ENCODE measurements around the gene CDKAL1.
"Not testable (repeated sequence)": the region's sequence is repeated elsewhere in the genome, so short reads cannot be mapped to it uniquely, and the experiment has no call there.

Gene CDKAL1

DNA sequence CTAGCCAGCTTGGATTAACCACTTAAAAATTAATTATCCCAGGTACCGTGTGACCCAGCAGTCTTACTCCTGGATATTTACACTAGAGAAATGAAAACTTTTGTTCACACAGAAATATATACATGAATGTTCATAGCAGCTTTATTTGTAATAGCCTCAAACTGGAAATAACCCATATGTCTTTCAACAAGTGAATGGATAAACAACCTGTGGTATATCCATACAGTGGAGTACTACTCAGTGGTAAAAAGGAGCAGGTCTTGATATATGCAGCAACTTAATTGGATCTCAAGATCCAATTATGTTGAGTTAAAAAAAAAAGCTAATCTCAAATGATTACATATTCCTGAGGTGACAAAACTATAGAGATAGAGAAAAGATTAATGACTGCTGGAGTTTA is 381.4 kb downstream of the CDKAL1 start:
- H3K9me3 ChIP-seq (ENCODE audit: control insufficient read depth, low read length), result peaks cover 11% of the 10 kb centered on the region
- no peaks in the 10 kb centered on the region for H3K36me3 ChIP-seq (ENCODE audit: control insufficient read depth, insufficient read depth, low read length)
- no peak overlapping the region for H3K27ac ChIP-seq (ENCODE audit: low read depth, low read length, severe bottlenecking)
- H3K4me1 ChIP-seq (ENCODE audit: control insufficient read depth, insufficient read depth, low read length, poor library complexity, severe bottlenecking), result no peaks in the 10 kb centered on the region
- WGBS, 2 experiments (ENCODE audit: insufficient coverage in 2 of 2), result no CpG with 5 or more reads among the region's 1 CpG
- no peak overlapping the region for H3K4me3 ChIP-seq (ENCODE audit: extremely low read depth, insufficient read depth, low read length, poor library complexity, severe bottlenecking)

DNA sequence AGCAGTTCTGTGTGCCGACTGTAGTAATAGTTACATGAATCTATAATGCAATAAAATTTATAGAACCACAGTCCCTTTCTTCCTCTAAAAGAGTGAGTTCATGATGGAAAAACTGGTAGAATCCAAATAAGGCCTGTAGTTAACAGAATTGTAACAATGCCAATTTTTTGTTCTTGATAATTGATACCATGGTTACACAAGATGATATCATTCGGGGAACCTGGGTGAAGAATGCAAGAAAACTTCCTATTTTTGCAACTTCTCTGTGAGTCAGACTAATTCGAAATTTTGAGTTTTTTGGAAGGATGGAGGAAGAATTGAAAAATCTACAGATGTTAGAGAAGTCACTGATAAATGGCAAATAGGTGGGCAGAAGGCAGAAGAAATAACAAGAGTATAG is 381.8 kb downstream of the CDKAL1 start:
- no peaks in the 10 kb centered on the region for H3K4me1 ChIP-seq (ENCODE audit: control insufficient read depth, insufficient read depth, low read length, poor library complexity, severe bottlenecking)
- H3K4me3 ChIP-seq (ENCODE audit: extremely low read depth, insufficient read depth, low read length, poor library complexity, severe bottlenecking), result no peak overlapping the region
- WGBS, 2 experiments (ENCODE audit: insufficient coverage in 2 of 2), result 84 to 100% methylated on average over 2 of the region's 3 CpGs
- H3K9me3 ChIP-seq (ENCODE audit: control insufficient read depth, low read length), result peaks cover 11% of the 10 kb centered on the region
- H3K36me3 ChIP-seq (ENCODE audit: control insufficient read depth, insufficient read depth, low read length), result no peaks in the 10 kb centered on the region
- no peak overlapping the region for H3K27ac ChIP-seq (ENCODE audit: low read depth, low read length, severe bottlenecking)

DNA sequence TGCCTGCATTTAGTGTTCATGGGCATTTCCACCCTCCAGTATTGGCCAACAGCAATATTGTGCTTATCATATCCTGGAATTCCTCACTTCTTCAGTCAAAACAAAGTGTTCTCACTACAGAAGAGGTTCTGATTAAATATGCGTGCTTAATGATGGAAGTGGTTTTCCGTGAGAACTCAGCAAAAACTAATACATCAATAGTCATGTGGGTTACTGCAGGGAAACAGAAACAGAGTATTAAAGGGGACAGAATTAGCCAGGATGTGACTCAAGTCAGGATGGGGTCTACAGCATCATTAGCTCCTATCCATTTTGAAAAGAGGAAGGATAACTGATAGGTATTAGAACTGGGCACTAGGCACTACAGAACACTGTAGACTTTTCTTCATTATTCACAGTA is 384.6 kb downstream of the CDKAL1 start:
- H3K4me1 ChIP-seq (ENCODE audit: control insufficient read depth, insufficient read depth, low read length, poor library complexity, severe bottlenecking), result no peaks in the 10 kb centered on the region
- WGBS, 2 experiments (ENCODE audit: insufficient coverage in 2 of 2), result 83% methylated on average over 1 of the region's 2 CpGs; no CpG with 5 or more reads in 1 of the 2 experiments
- no peak overlapping the region for H3K27ac ChIP-seq (ENCODE audit: low read depth, low read length, severe bottlenecking)
- peaks cover 11% of the 10 kb centered on the region for H3K9me3 ChIP-seq (ENCODE audit: control insufficient read depth, low read length)
- no peaks in the 10 kb centered on the region for H3K36me3 ChIP-seq (ENCODE audit: control insufficient read depth, insufficient read depth, low read length)
- no peak overlapping the region for H3K4me3 ChIP-seq (ENCODE audit: extremely low read depth, insufficient read depth, low read length, poor library complexity, severe bottlenecking)

DNA sequence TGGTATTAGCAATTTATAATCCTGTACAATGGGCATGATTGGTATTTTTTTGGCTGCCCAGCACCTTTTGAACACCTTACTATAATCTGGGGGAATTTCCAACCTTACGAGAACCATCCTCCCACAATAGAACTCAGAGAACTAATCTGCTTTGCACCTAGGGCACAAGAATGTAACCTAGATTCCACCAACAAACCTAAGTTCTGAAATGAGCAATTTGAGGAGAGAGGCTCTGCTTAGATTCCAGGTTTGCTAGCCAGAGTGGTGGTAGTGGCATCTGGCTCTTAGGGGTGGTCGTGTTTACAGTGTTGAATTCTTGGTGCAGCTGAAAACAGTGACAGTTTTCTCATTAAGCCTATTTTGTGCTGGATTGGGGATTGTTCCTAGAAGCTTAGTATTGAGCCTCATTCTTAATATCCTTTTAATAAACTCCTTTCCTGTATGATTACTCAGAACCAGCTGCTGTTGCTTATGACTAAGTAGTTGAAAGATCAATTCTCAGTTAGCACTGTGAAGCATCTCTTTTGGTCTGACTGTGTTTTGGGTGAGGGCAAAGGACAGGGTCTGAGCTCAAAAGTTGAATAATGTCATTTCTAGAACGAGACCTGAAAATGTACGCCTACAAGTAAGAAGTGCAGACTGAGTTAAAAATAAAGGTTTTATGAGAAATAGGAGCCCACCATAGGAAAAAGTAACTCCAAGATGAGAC is 385.6 kb downstream of the CDKAL1 start:
- Histone ChIP-seq H3K27ac (ENCODE audit: low read depth, low read length, severe bottlenecking) (no peak overlapping the region), H3K4me1 (ENCODE audit: control insufficient read depth, insufficient read depth, low read length, poor library complexity, severe bottlenecking) (no peaks in the 10 kb centered on the region), H3K4me3 (ENCODE audit: extremely low read depth, insufficient read depth, low read length, poor library complexity, severe bottlenecking) (no peak overlapping the region), H3K9me3 (ENCODE audit: control insufficient read depth, low read length) (peaks cover 11% of the 10 kb centered on the region), H3K36me3 (ENCODE audit: control insufficient read depth, insufficient read depth, low read length) (no peaks in the 10 kb centered on the region)
- WGBS, 2 experiments (ENCODE audit: insufficient coverage in 2 of 2), result 80 to 90% methylated on average over 2 to 3 of the region's 4 CpGs

DNA sequence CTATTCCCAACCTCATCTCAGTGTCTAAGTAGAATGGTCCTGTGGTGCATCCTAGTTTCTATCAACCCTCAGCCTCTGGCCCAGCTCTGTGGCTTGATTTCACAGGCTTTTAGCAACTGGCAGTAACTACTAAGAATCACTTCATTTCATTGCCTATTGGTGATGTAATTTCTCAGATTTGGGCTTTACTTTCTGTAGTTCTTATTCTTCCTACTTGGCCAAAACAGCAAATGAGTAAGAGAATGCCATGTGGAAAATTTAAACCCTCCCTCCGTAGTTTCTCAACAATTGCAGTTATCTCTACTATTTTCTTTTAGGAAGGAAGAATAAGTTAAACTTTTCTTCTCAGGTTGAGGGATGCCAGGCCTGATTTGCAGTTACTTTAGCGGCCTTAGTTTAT is 387.3 kb downstream of the CDKAL1 start:
- H3K9me3 ChIP-seq (ENCODE audit: control insufficient read depth, low read length), result no peaks in the 10 kb centered on the region

DNA sequence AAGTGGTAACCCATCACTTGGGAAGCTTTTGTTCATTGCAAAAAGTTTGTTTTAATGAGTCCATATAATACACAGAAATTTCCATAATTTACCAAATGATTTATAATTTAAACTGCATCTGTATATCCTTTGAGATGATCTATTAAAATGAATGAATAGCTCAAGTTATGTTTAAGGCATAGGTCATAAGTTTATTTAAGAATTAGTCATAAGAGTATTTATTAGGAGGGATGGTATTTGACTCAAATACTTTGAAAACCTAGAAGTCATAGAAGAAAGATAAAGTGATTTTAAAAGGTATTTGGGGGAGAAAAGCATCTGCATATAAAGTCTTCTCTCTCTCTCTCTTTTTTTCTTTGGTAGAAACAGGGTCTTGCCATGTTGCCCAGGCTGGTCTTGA is 388.5 kb downstream of the CDKAL1 start:
- H3K27ac ChIP-seq (ENCODE audit: low read depth, low read length, severe bottlenecking), result no peak overlapping the region
- H3K36me3 ChIP-seq (ENCODE audit: control insufficient read depth, insufficient read depth, low read length), result no peaks in the 10 kb centered on the region
- no peak overlapping the region for H3K4me3 ChIP-seq (ENCODE audit: extremely low read depth, insufficient read depth, low read length, poor library complexity, severe bottlenecking)
- H3K9me3 ChIP-seq (ENCODE audit: control insufficient read depth, low read length), result no peaks in the 10 kb centered on the region
- no peaks in the 10 kb centered on the region for H3K4me1 ChIP-seq (ENCODE audit: control insufficient read depth, insufficient read depth, low read length, poor library complexity, severe bottlenecking)

More for the DNA sequence above, 387.3 kb downstream of the CDKAL1 start:
- Histone ChIP-seq H3K36me3 (ENCODE audit: control insufficient read depth, insufficient read depth, low read length) (no peaks in the 10 kb centered on the region), H3K4me3 (ENCODE audit: extremely low read depth, insufficient read depth, low read length, poor library complexity, severe bottlenecking) (no peak overlapping the region), H3K4me1 (ENCODE audit: control insufficient read depth, insufficient read depth, low read length, poor library complexity, severe bottlenecking) (no peaks in the 10 kb centered on the region), H3K27ac (ENCODE audit: low read depth, low read length, severe bottlenecking) (no peak overlapping the region)
- 88 to 100% methylated on average over 1 of the region's 2 CpGs for WGBS, 2 experiments (ENCODE audit: insufficient coverage in 2 of 2)

DNA sequence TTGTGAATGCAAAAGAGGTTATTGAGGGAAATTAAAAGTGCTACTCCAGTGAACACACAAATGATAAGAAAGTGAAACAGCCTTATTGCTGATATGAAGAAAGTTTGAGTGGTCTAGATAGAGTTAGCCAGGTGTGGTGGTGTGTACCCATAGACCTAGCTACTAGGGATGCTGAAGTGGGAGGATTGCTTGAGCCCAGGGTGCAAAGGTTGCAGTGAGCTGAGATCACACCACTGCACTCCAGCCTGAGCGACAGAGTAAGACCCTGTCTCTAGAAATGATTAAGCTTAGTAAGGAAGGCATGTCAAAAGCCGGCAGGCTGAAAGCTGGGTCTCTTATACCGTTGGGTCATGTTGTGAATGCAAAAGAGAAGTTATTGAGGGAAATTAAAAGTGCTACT is 389.8 kb downstream of the CDKAL1 start:
- H3K36me3 ChIP-seq (ENCODE audit: control insufficient read depth, insufficient read depth, low read length); H3K4me1 ChIP-seq (ENCODE audit: control insufficient read depth, insufficient read depth, low read length, poor library complexity, severe bottlenecking); H3K9me3 ChIP-seq (ENCODE audit: control insufficient read depth, low read length); H3K27ac ChIP-seq (ENCODE audit: low read depth, low read length, severe bottlenecking); H3K4me3 ChIP-seq (ENCODE audit: extremely low read depth, insufficient read depth, low read length, poor library complexity, severe bottlenecking): not testable (repeated sequence)
- 85 to 100% methylated on average over 1 to 3 of the region's 3 CpGs for WGBS, 2 experiments (ENCODE audit: insufficient coverage in 2 of 2)

DNA sequence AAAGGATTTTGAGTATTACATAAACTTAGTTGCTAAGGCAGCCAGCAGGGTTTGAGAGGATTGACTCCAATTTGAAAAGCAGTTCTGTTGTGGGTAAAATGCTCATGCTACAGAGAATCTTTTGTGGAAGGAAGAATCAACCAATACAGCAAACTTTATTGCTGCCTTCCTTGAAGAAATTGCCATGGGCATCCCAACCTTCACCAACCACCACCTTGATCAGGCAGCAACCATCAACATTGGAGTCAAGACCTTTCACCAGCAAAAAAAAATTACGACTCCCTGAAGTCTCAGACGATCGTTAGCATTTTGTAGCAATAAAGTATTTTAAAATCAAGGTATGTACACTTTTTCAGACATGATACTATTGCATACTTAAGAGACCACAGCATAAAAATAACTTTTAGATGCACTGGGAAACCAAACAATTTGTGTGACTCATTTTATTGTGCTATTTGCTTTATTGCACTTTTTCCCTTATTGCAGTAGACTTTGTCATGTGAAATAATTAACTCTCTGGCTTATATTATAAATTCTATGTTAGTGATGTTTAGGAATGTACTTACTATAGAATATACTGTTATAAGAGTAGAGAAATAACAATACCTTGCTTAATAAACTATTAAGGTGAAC is 390.8 kb downstream of the CDKAL1 start:
- no CpG with 5 or more reads among the region's 3 CpGs for whole genome bisulfite sequencing, 2 experiments (ENCODE audit: insufficient coverage in 2 of 2)
- Histone ChIP-seq H3K4me3 (ENCODE audit: extremely low read depth, insufficient read depth, low read length, poor library complexity, severe bottlenecking) (no peak overlapping the region), H3K4me1 (ENCODE audit: control insufficient read depth, insufficient read depth, low read length, poor library complexity, severe bottlenecking) (no peaks in the 10 kb centered on the region), H3K9me3 (ENCODE audit: control insufficient read depth, low read length) (no peaks in the 10 kb centered on the region), H3K27ac (ENCODE audit: low read depth, low read length, severe bottlenecking) (no peak overlapping the region), H3K36me3 (ENCODE audit: control insufficient read depth, insufficient read depth, low read length) (no peaks in the 10 kb centered on the region)

DNA sequence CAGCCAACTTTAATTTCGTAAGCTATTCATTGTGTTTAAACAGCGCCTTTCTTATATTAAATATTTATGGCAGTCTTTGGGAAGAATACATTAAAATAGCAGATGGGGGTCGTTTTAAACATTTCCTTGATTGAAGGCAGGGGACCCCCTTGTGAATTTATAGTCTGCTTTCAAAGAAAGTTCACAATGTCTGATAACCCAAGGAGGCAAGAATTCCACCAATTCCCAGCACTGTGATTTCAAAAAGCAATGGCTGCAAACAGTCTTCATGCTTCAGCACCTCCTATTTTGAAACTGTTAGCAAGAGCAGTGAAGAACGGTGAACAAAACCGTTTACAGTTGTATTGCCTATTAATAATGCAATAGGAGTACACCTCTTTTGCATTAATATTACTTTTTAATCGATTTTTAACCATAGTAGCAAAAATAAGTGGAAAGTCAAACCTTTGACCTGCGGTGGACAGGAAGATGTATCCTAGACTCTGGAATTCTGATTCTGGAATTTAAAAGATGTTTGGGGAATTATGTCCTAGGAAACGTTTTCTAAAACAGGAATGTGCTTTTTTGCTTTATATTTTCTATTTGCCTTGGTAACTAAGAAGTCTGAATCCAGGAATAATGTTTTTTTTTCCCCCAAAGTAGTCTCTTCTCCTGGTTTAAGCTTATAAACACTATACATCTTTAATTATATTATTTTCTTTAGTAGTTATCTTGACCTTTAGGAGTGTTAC is 393.0 kb downstream of the CDKAL1 start:
- no peak overlapping the region for H3K27ac ChIP-seq (ENCODE audit: low read depth, low read length, severe bottlenecking)
- no peaks in the 10 kb centered on the region for H3K36me3 ChIP-seq (ENCODE audit: control insufficient read depth, insufficient read depth, low read length)
- H3K9me3 ChIP-seq (ENCODE audit: control insufficient read depth, low read length), result no peaks in the 10 kb centered on the region
- WGBS, 2 experiments (ENCODE audit: insufficient coverage in 2 of 2), result 56 to 86% methylated on average over 2 to 3 of the region's 8 CpGs
- H3K4me1 ChIP-seq (ENCODE audit: control insufficient read depth, insufficient read depth, low read length, poor library complexity, severe bottlenecking), result no peaks in the 10 kb centered on the region
- no peak overlapping the region for H3K4me3 ChIP-seq (ENCODE audit: extremely low read depth, insufficient read depth, low read length, poor library complexity, severe bottlenecking)

DNA sequence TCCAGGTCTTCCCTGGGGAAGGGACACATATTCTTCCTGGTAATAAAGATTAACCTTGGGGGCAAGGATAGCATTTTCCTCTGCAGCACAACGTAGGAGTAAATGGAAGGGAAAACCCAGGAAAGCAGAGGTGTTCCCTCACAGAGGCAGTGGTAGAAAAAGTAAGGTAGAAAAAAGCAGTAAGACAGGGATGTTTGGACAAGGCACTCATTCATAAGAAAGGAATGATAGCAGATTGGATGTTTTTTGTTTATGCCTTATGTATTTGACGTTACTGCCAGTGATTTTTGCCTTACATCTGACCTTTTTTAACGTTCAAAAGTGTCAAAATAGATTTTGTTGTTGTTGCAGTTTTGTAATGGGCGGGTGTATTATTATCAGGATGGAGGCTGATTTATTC is 395.0 kb downstream of the CDKAL1 start:
- 92 to 100% methylated on average over 2 to 3 of the region's 4 CpGs for WGBS, 2 experiments (ENCODE audit: insufficient coverage in 2 of 2)

DNA sequence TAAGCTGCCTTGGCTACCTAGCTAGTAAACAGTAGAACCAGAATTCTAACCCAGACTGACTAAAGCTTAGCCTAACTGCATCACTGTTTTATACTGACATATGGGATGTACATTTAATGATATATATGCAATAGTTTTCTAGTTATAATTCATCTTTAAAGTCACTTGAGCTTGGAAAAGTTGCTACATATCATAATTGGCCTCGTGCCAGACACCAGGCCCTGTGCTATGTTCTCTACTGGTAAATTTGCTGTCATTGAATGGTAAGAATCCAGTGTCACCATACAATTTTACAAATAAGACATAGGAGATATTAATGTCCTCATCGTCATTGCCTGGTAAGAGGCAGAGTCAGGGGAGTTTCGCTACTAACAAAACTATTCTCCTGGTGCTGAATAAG is 396.8 kb downstream of the CDKAL1 start:
- Histone ChIP-seq H3K27ac (ENCODE audit: low read depth, low read length, severe bottlenecking) (no peak overlapping the region), H3K9me3 (ENCODE audit: control insufficient read depth, low read length) (no peaks in the 10 kb centered on the region), H3K36me3 (ENCODE audit: control insufficient read depth, insufficient read depth, low read length) (no peaks in the 10 kb centered on the region), H3K4me1 (ENCODE audit: control insufficient read depth, insufficient read depth, low read length, poor library complexity, severe bottlenecking) (peaks cover 10% of the 10 kb centered on the region), H3K4me3 (ENCODE audit: extremely low read depth, insufficient read depth, low read length, poor library complexity, severe bottlenecking) (no peak overlapping the region)
- 100% methylated on average over 2 of the region's 3 CpGs; no CpG with 5 or more reads in 1 of the 2 experiments for WGBS, 2 experiments (ENCODE audit: insufficient coverage in 2 of 2)

More for the DNA sequence above, 395.0 kb downstream of the CDKAL1 start:
- Histone ChIP-seq H3K27ac (ENCODE audit: low read depth, low read length, severe bottlenecking) (no peak overlapping the region), H3K36me3 (ENCODE audit: control insufficient read depth, insufficient read depth, low read length) (no peaks in the 10 kb centered on the region), H3K4me3 (ENCODE audit: extremely low read depth, insufficient read depth, low read length, poor library complexity, severe bottlenecking) (no peak overlapping the region), H3K9me3 (ENCODE audit: control insufficient read depth, low read length) (no peaks in the 10 kb centered on the region), H3K4me1 (ENCODE audit: control insufficient read depth, insufficient read depth, low read length, poor library complexity, severe bottlenecking) (peaks cover 10% of the 10 kb centered on the region)
